ENCODE data around the gene GAST. TPM values are rescaled to one million over a fixed set of nuclear protein-coding genes. Genes with fewer than 3 reads are reported as not detected.

The GAST gene
- total RNA-seq, 1 experiment from 2014 or later, result not detected

GRCh38 chr17:41710472-41711090 is 1.6 kb upstream of the GAST start (continued):
- no peak for TF ChIP-seq FOSL1 (IDR thresholded peaks at IDR 0.05; ENCODE audit: low read depth)
- TF ChIP-seq CEBPB (IDR thresholded peaks at IDR 0.05; ENCODE audit: low read depth), result no peak
- TF ChIP-seq ATF3 (IDR thresholded peaks at IDR 0.05), result no peak
- no peak for TF ChIP-seq ZNF274 (IDR thresholded peaks at IDR 0.05; ENCODE audit: low read depth, low read length)
- no peak for TF ChIP-seq POLR2AphosphoS5 (IDR thresholded peaks at IDR 0.05; ENCODE audit: low read depth, low read length)
- TF ChIP-seq YY1 (IDR thresholded peaks at IDR 0.05; ENCODE audit: extremely low read depth, insufficient replicate concordance, low read depth, low read length), result no peak
- TF ChIP-seq ZFX (IDR thresholded peaks at IDR 0.05), result no peak
- no peak for TF ChIP-seq CBX3 (IDR thresholded peaks at IDR 0.05; ENCODE audit: low read depth)

GRCh38 chr17:41717408-41718286 is 5.5 kb downstream of the GAST start:
- CTCF ChIA-PET, result interaction anchor here (1.1 kb wide), 1 partner anchor 22 kb away, joined by 3 read pairs; no protein-coding TSS in a partner anchor
- POLR2A ChIA-PET, result interaction anchor here (3.1 kb wide), 1 partner anchor 29 kb away, joined by 8 read pairs; the partner anchor contains the start of gene EIF1

More at GRCh38 chr17:41717408-41718286, 5.5 kb downstream of the GAST start:
- Histone ChIP-seq H3K36me3 (ENCODE audit: control insufficient read depth in 1 of 2, insufficient read depth in 2 of 2, low read length in 2 of 2) (no peaks in the 10 kb centered on the region), H3K27ac (ENCODE audit: low read depth, low read length) (no peak overlapping the region), H3K79me2 (ENCODE audit: insufficient read depth, low read length) (no peaks in the 10 kb centered on the region), H3K4me1 (ENCODE audit: control insufficient read depth in 1 of 2, insufficient read depth in 2 of 2, low read length in 2 of 2) (peaks cover 0 to 16% of the 10 kb centered on the region in 2 experiments; a peak in 2 of 4 replicates), H4K20me1 (ENCODE audit: insufficient read depth) (no peaks in the 10 kb centered on the region), H3K9me3 (ENCODE audit: control insufficient read depth in 1 of 2, insufficient read depth in 1 of 2, low read depth in 1 of 2, low read length in 2 of 2) (no peaks in the 10 kb centered on the region), H3K4me3 (replicated peaks in 1 of 2; ENCODE audit: low read depth in 1 of 2, low read length in 2 of 2) (no peak overlapping the region), H3K4me2 (ENCODE audit: low read length) (no peak overlapping the region), H2AFZ (ENCODE audit: low read depth, low read length, poor library complexity, severe bottlenecking) (peak overlapping the region; percentile 1), H3K27me3 (ENCODE audit: insufficient read depth, low read length) (no peaks in the 10 kb centered on the region), H3K9me2 (ENCODE audit: insufficient read depth) (no peaks in the 10 kb centered on the region), H3K9ac (ENCODE audit: low read length) (no peak overlapping the region)
- intact Hi-C loops (cut with micrococcal nuclease), result no loop called here
- RAD21 ChIA-PET (ENCODE audit: low non-redundant PET in 1 of 2, low total read pairs in 2 of 2, uncharacterized antibody in 2 of 2, unreplicated experiment in 2 of 2), result no interaction called here
- BruUV-seq (replicated peaks), result no TSS peak
- no peak for DNase-seq (ENCODE audit: low read depth, low spot score)
- ATAC-seq, result peak; percentile 46; the same call in 1 of the 2 replicates
- TF ChIP-seq JUND (IDR thresholded peaks at IDR 0.05) (no peak), SIN3A (IDR thresholded peaks at IDR 0.05; ENCODE audit: low read depth) (no peak), EZH2phosphoT487 (IDR thresholded peaks at IDR 0.05; ENCODE audit: borderline replicate concordance) (no peak), POLR2AphosphoS5 (IDR thresholded peaks at IDR 0.05; ENCODE audit: low read depth, low read length) (no peak), SRF (IDR thresholded peaks at IDR 0.05; ENCODE audit: low read depth) (no peak), POLR2A (IDR thresholded peaks at IDR 0.05; ENCODE audit: borderline replicate concordance, extremely low read depth, insufficient read depth, insufficient read length) (no peak), CBX3 (IDR thresholded peaks at IDR 0.05; ENCODE audit: low read depth) (no peak), ZNF274 (IDR thresholded peaks at IDR 0.05; ENCODE audit: low read depth, low read length) (no peak), CTCF (IDR thresholded peaks at IDR 0.05 in 2 of 3, conservative IDR thresholded peaks at IDR 0.05 in 1 of 3; ENCODE audit: borderline replicate concordance in 1 of 3, insufficient read depth in 1 of 3, low read depth in 2 of 3, low read length in 2 of 3) (no peak), RAD21 (IDR thresholded peaks at IDR 0.05; ENCODE audit: low read depth) (no peak), ZBTB33 (IDR thresholded peaks at IDR 0.05; ENCODE audit: extremely low read depth, insufficient replicate concordance, low read length) (no peak), ZFX (IDR thresholded peaks at IDR 0.05) (no peak), YY1 (IDR thresholded peaks at IDR 0.05; ENCODE audit: extremely low read depth, insufficient replicate concordance, low read depth, low read length) (no peak), FOSL1 (IDR thresholded peaks at IDR 0.05; ENCODE audit: low read depth) (no peak), TCF7L2 (IDR thresholded peaks at IDR 0.05; ENCODE audit: borderline replicate concordance, extremely low read depth, insufficient read depth, insufficient read length) (no peak), ELF1 (IDR thresholded peaks at IDR 0.05; ENCODE audit: borderline replicate concordance, low read depth) (no peak), SP1 (IDR thresholded peaks at IDR 0.05; ENCODE audit: low read depth) (no peak), CEBPB (IDR thresholded peaks at IDR 0.05; ENCODE audit: low read depth) (no peak; the same call in 1 of the 2 replicates)

Measured in HCT116 (cell line).